NCI-H2107 treated with DMSO at 0.1 percent for 48 hours (cell line): Measurements from ENCODE around the gene LTBP1.
"Not testable (repeated sequence)": the region's sequence is repeated elsewhere in the genome, so short reads cannot be mapped to it uniquely, and the experiment has no call there.

Experiments used
- DNase-seq: peaks from one replicate; lab custom pipeline; 2025; ENCODE audit not compliant: unreplicated experiment; lab: John Stamatoyannopoulos, UW

LTBP1 gene

GRCh38 chr2:33216508-33217182, 269.9 kb downstream of the LTBP1 start:
- no peak for DNase-seq

GRCh38 chr2:33217406-33217805, 270.7 kb downstream of the LTBP1 start:
- no peak for DNase-seq

GRCh38 chr2:33219114-33219513, 272.4 kb downstream of the LTBP1 start:
- DNase-seq = no peak

- DNase-seq = no peak
Observed at GRCh38 chr2:33219850-33220275, 273.1 kb downstream of the LTBP1 start.

GRCh38 chr2:33220533-33220932, 273.8 kb downstream of the LTBP1 start:
- no peak for DNase-seq

GRCh38 chr2:33221046-33221784, 274.5 kb downstream of the LTBP1 start:
- peak; percentile 12 for DNase-seq

- DNase-seq = no peak
Observed at GRCh38 chr2:33222309-33222708, 275.6 kb downstream of the LTBP1 start.

GRCh38 chr2:33223856-33224255, 277.1 kb downstream of the LTBP1 start:
- DNase-seq = no peak

GRCh38 chr2:33225350-33225749, 278.6 kb downstream of the LTBP1 start:
- DNase-seq = no peak

- DNase-seq = no peak
Observed at GRCh38 chr2:33226546-33226945, 279.8 kb downstream of the LTBP1 start.

- peak; percentile 62 for DNase-seq
Observed at GRCh38 chr2:33229646-33230045, 282.9 kb downstream of the LTBP1 start.

GRCh38 chr2:33230195-33230594, 283.4 kb downstream of the LTBP1 start:
- peak; percentile 72 for DNase-seq

GRCh38 chr2:33230842-33231241, 284.1 kb downstream of the LTBP1 start:
- no peak for DNase-seq

- not testable (repeated sequence) for DNase-seq
Observed at GRCh38 chr2:33235559-33235958, 288.8 kb downstream of the LTBP1 start.

- no peak for DNase-seq
Observed at GRCh38 chr2:33236482-33237385, 290.0 kb downstream of the LTBP1 start.

GRCh38 chr2:33238111-33238510, 291.4 kb downstream of the LTBP1 start:
- DNase-seq = no peak

- DNase-seq = no peak
Observed at GRCh38 chr2:33240178-33240577, 293.4 kb downstream of the LTBP1 start.

- no peak for DNase-seq
Observed at GRCh38 chr2:33241072-33241471, 294.3 kb downstream of the LTBP1 start.

- no peak for DNase-seq
Observed at GRCh38 chr2:33241581-33241980, 294.8 kb downstream of the LTBP1 start.

- DNase-seq = no peak
Observed at GRCh38 chr2:33242845-33243244, 296.1 kb downstream of the LTBP1 start.

- DNase-seq = no peak
Observed at GRCh38 chr2:33246432-33246831, 299.7 kb downstream of the LTBP1 start.

GRCh38 chr2:33247365-33247764, 300.6 kb downstream of the LTBP1 start:
- DNase-seq = no peak
